Measurements from ENCODE around the gene FAM222B.
"Not testable (repeated sequence)": the region's sequence is repeated elsewhere in the genome, so short reads cannot be mapped to it uniquely, and the experiment has no call there.

DNA sequence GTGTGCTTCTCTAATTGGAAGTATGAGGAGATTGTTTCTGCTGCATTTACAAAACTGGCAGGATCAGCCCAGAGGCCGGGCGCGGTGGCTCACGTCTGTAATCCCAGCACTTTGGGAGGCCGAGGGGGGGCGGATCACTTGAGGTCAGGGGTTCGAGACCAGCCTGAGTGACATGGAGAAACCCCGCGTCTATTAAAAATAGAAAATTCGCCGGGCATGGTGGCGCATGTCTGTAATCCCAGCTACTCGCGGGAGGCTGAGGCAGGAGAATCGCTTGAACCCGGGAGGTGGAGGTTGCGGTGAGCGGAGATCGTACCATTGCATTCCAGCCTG, 121.6 kb downstream of the FAM222B start:
- TF ChIP-seq, protein P1, sequence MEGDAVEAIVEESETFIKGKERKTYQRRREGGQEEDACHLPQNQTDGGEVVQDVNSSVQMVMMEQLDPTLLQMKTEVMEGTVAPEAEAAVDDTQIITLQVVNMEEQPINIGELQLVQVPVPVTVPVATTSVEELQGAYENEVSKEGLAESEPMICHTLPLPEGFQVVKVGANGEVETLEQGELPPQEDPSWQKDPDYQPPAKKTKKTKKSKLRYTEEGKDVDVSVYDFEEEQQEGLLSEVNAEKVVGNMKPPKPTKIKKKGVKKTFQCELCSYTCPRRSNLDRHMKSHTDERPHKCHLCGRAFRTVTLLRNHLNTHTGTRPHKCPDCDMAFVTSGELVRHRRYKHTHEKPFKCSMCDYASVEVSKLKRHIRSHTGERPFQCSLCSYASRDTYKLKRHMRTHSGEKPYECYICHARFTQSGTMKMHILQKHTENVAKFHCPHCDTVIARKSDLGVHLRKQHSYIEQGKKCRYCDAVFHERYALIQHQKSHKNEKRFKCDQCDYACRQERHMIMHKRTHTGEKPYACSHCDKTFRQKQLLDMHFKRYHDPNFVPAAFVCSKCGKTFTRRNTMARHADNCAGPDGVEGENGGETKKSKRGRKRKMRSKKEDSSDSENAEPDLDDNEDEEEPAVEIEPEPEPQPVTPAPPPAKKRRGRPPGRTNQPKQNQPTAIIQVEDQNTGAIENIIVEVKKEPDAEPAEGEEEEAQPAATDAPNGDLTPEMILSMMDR (conservative IDR thresholded peaks at IDR 0.05; ENCODE audit: low read depth, low read length): not testable (repeated sequence)
- TF ChIP-seq POLR2A (IDR thresholded peaks at IDR 0.05; ENCODE audit: low read depth, low read length); BHLHE40 (IDR thresholded peaks at IDR 0.05; ENCODE audit: low read depth, low read length); RAD21 (IDR thresholded peaks at IDR 0.05; ENCODE audit: low read length); CHD1 (IDR thresholded peaks at IDR 0.05; ENCODE audit: low read depth, low read length); SMC3 (IDR thresholded peaks at IDR 0.05; ENCODE audit: low read depth, low read length); CEBPB (IDR thresholded peaks at IDR 0.05; ENCODE audit: low read depth, low read length); RFX5 (IDR thresholded peaks at IDR 0.05; ENCODE audit: low read depth, low read length): not testable (repeated sequence)
- TF ChIP-seq, protein P2, sequence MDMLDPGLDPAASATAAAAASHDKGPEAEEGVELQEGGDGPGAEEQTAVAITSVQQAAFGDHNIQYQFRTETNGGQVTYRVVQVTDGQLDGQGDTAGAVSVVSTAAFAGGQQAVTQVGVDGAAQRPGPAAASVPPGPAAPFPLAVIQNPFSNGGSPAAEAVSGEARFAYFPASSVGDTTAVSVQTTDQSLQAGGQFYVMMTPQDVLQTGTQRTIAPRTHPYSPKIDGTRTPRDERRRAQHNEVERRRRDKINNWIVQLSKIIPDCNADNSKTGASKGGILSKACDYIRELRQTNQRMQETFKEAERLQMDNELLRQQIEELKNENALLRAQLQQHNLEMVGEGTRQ (IDR thresholded peaks at IDR 0.05; ENCODE audit: low read depth, low read length): not testable (repeated sequence)
- TF ChIP-seq, protein P3, sequence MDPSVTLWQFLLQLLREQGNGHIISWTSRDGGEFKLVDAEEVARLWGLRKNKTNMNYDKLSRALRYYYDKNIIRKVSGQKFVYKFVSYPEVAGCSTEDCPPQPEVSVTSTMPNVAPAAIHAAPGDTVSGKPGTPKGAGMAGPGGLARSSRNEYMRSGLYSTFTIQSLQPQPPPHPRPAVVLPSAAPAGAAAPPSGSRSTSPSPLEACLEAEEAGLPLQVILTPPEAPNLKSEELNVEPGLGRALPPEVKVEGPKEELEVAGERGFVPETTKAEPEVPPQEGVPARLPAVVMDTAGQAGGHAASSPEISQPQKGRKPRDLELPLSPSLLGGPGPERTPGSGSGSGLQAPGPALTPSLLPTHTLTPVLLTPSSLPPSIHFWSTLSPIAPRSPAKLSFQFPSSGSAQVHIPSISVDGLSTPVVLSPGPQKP (IDR thresholded peaks at IDR 0.05; ENCODE audit: borderline replicate concordance, low read depth, low read length): not testable (repeated sequence)

All from IMR-90 (cell line).